Measurements from ENCODE around the gene PLGRKT.
"Not testable (repeated sequence)": the region's sequence is repeated elsewhere in the genome, so short reads cannot be mapped to it uniquely, and the experiment has no call there.

GRCh38 chr9:5433841-5434810 lies 3.6 kb downstream of the PLGRKT start:
- TF ChIP-seq, protein P1, sequence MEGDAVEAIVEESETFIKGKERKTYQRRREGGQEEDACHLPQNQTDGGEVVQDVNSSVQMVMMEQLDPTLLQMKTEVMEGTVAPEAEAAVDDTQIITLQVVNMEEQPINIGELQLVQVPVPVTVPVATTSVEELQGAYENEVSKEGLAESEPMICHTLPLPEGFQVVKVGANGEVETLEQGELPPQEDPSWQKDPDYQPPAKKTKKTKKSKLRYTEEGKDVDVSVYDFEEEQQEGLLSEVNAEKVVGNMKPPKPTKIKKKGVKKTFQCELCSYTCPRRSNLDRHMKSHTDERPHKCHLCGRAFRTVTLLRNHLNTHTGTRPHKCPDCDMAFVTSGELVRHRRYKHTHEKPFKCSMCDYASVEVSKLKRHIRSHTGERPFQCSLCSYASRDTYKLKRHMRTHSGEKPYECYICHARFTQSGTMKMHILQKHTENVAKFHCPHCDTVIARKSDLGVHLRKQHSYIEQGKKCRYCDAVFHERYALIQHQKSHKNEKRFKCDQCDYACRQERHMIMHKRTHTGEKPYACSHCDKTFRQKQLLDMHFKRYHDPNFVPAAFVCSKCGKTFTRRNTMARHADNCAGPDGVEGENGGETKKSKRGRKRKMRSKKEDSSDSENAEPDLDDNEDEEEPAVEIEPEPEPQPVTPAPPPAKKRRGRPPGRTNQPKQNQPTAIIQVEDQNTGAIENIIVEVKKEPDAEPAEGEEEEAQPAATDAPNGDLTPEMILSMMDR (IDR thresholded peaks at IDR 0.05 in 8 of 11, conservative IDR thresholded peaks at IDR 0.05 in 3 of 11), result not testable (repeated sequence)
- TF ChIP-seq POLR2AphosphoS5 (IDR thresholded peaks at IDR 0.05), result not testable (repeated sequence)
